Calu3 (cell line): ENCODE measurements around the gene COPG1. TPM values are rescaled to one million over a fixed set of nuclear protein-coding genes. Genes with fewer than 3 reads are reported as not detected.

Source experiments
- BruUV-seq: library from RNA; stranded (reverse); fragments of 400-500 nt; replicated peaks from 2 replicates; lab custom pipeline; 2021; lab: Mats Ljungman, UMichigan
- CTCF ChIA-PET: fragments of 300-600 bp; sonication (Branson Sonifier 250); formaldehyde crosslinking; loops from one replicate; lab custom pipeline; 2022; ENCODE audit warnings: antibody characterized with exemption; lab: Charles Lee
- DNase-seq: peaks from one replicate; pipeline ENCODE4 v3.0.0; 2022
- H3K27ac Mint-ChIP-seq: one replicate; pipeline ENCODE4 v1.8.0; 2022; ENCODE audit warnings: mixed read lengths; ENCODE audit not compliant: unreplicated experiment
- H3K27me3 Mint-ChIP-seq: one replicate; pipeline ENCODE4 v1.8.0; 2022; ENCODE audit warnings: mixed read lengths; ENCODE audit not compliant: unreplicated experiment
- H3K36me3 Mint-ChIP-seq: one replicate; pipeline ENCODE4 v1.8.0; 2022; ENCODE audit warnings: mild to moderate bottlenecking, moderate library complexity, mixed read lengths; ENCODE audit not compliant: insufficient read depth, unreplicated experiment
- H3K4me1 Mint-ChIP-seq: one replicate; pipeline ENCODE4 v1.8.0; 2022; ENCODE audit warnings: mild to moderate bottlenecking, low read depth, mixed read lengths; ENCODE audit not compliant: unreplicated experiment
- H3K4me3 Mint-ChIP-seq: one replicate; pipeline ENCODE4 v1.8.0; 2022; ENCODE audit warnings: mild to moderate bottlenecking, low read depth, moderate library complexity, mixed read lengths; ENCODE audit not compliant: unreplicated experiment
- H3K9me3 Mint-ChIP-seq: one replicate; pipeline ENCODE4 v1.8.0; 2022; ENCODE audit warnings: low read depth, mixed read lengths; ENCODE audit not compliant: unreplicated experiment
- CTCF ChIP-seq: fragments of 200-600 bp; IDR thresholded peaks from one replicate; pipeline ENCODE4 v1.8.0; 2022; ENCODE audit warnings: antibody characterized with exemption; ENCODE audit not compliant: unreplicated experiment
- intact Hi-C: fragments of 100-400 bp; cut with micrococcal nuclease; formaldehyde crosslinking; loops from one replicate; pipeline ENCODE4 v1.10.0; 2022; ENCODE audit not compliant: unreplicated experiment
- total RNA-seq: library from RNA; stranded (reverse); gene quantifications from 2 replicates; pipeline ENCODE4 v1.2.3, GENCODE V29; 2022

The COPG1 gene
- total RNA-seq, 1 experiment from 2014 or later = 295 TPM

- peak overlapping the region; percentile 76 for H3K4me3 Mint-ChIP-seq
- H3K9me3 Mint-ChIP-seq = no peaks in the 10 kb centered on the region
- BruUV-seq = no TSS peak
- CTCF ChIA-PET = interaction anchor here (0.6 to 1.8 kb wide), 13 partner anchors 12 to 513 kb away, joined by 3 to 11 read pairs (median 6); partner anchors contain the start of genes COPG1, IFT122 and MBD4
- peak; percentile 89 for TF ChIP-seq CTCF
- H3K36me3 Mint-ChIP-seq = peaks cover 41% of the 10 kb centered on the region
- H3K27ac Mint-ChIP-seq = peak overlapping the region; percentile 77
- intact Hi-C loops = no loop called here
- H3K27me3 Mint-ChIP-seq = no peaks in the 10 kb centered on the region
- DNase-seq = peak; percentile 95
- H3K4me1 Mint-ChIP-seq = peaks cover 11% of the 10 kb centered on the region
Observed at GRCh38 chr3:129316248-129317013, 67.0 kb downstream of the COPG1 start.

- Mint-ChIP-seq H3K27me3 (no peaks in the 10 kb centered on the region), H3K4me1 (peaks cover 11% of the 10 kb centered on the region), H3K9me3 (no peaks in the 10 kb centered on the region), H3K27ac (no peak overlapping the region), H3K36me3 (peaks cover 36% of the 10 kb centered on the region), H3K4me3 (peak overlapping the region; percentile 76)
- BruUV-seq = no TSS peak
- intact Hi-C loops = no loop called here
- DNase-seq = no peak
- TF ChIP-seq CTCF = no peak
- CTCF ChIA-PET = interaction anchor here (0.7 to 1.8 kb wide), 8 partner anchors 12 to 347 kb away, joined by 3 to 11 read pairs (median 6); partner anchors contain the start of gene COPG1
Observed at GRCh38 chr3:129317014-129317771, 67.8 kb downstream of the COPG1 start.

GRCh38 chr3:129317848-129318247, 68.4 kb downstream of the COPG1 start:
- no TSS peak for BruUV-seq
- CTCF ChIA-PET = no interaction called here

More at GRCh38 chr3:129317848-129318247, 68.4 kb downstream of the COPG1 start:
- Mint-ChIP-seq H3K36me3 (peaks cover 32% of the 10 kb centered on the region), H3K9me3 (no peaks in the 10 kb centered on the region), H3K27ac (no peak overlapping the region), H3K27me3 (no peaks in the 10 kb centered on the region), H3K4me1 (peaks cover 11% of the 10 kb centered on the region), H3K4me3 (no peak overlapping the region)
- DNase-seq = no peak
- intact Hi-C loops = no loop called here
- TF ChIP-seq CTCF = no peak
